ENCODE data around the gene SCAI. TPM values are rescaled to one million over a fixed set of nuclear protein-coding genes. Genes with fewer than 3 reads are reported as not detected.
"Not testable (repeated sequence)": the region's sequence is repeated elsewhere in the genome, so short reads cannot be mapped to it uniquely, and the experiment has no call there.

The SCAI gene
- polyA plus RNA-seq, 3 donors from 2014 or later, result 0.46 to 4.2 (median 1.4) TPM

GRCh38 chr9:125166762-125167161 lies 23.4 kb upstream of the SCAI start:
- Mint-ChIP-seq H3K36me3 (peaks cover 8 to 17% (median 15%) of the 10 kb centered on the region in 3 donors), H3K27me3 (ENCODE audit: low read depth in 3 of 3) (no peaks in the 10 kb centered on the region), H3K4me3 (no peak overlapping the region), H3K4me1 (peaks cover 10 to 31% of the 10 kb centered on the region in 2 donors), H3K27ac (no peak overlapping the region), H3K9me3 (no peaks in the 10 kb centered on the region)
- DNase-seq, result no peak

DNA sequence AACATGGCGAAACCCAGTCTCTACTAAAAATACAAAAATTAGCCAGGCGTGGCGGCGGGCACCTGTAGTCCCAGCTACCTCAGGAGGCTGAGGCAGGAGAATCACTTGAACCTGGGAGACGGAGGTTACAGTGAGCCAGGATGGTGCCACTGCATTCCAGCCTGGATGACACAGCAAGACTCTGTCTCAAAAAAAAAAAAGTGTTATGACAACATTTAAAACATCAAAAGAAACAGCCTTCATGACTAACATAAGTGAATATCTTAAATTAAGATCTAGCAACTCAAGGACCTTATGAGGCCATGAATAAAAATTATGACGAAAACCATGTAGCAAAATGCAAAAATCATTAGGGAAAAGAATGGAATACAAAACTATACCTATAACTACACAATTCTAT lies 19.6 kb upstream of the SCAI start:
- not testable (repeated sequence) for H3K4me3 Mint-ChIP-seq; H3K9me3 Mint-ChIP-seq; H3K27me3 Mint-ChIP-seq (ENCODE audit: low read depth in 3 of 3); DNase-seq; H3K36me3 Mint-ChIP-seq
- Mint-ChIP-seq H3K4me1 (peaks cover 5 to 20% of the 10 kb centered on the region in 2 donors), H3K27ac (peak overlapping the region in 1 of 6 donors; percentile 29)

- DNase-seq, result no peak
- peak overlapping the region in 3 of 6 donors; percentile 29 to 64 (median 46) for H3K27ac Mint-ChIP-seq
- H3K36me3 Mint-ChIP-seq, result peaks cover 0 to 5% (median 0%) of the 10 kb centered on the region in 3 donors
- peaks cover 5 to 19% of the 10 kb centered on the region in 2 donors for H3K4me1 Mint-ChIP-seq
- H3K27me3 Mint-ChIP-seq (ENCODE audit: low read depth in 3 of 3), result peaks cover 0 to 2% (median 0%) of the 10 kb centered on the region in 3 donors
- no peak overlapping the region for H3K4me3 Mint-ChIP-seq
- no peaks in the 10 kb centered on the region for H3K9me3 Mint-ChIP-seq
Measured at GRCh38 chr9:125161284-125161918, 18.1 kb upstream of the SCAI start.

GRCh38 chr9:125160750-125161149 lies 17.4 kb upstream of the SCAI start:
- Mint-ChIP-seq H3K4me3 (no peak overlapping the region), H3K27ac (peak overlapping the region in 3 of 6 donors; percentile 29 to 54 (median 46)), H3K36me3 (peaks cover 0 to 5% (median 0%) of the 10 kb centered on the region in 3 donors), H3K27me3 (ENCODE audit: low read depth in 3 of 3) (peaks cover 0 to 2% (median 0%) of the 10 kb centered on the region in 3 donors), H3K4me1 (peaks cover 5 to 19% of the 10 kb centered on the region in 2 donors), H3K9me3 (no peaks in the 10 kb centered on the region)
- DNase-seq, result no peak

GRCh38 chr9:125156551-125156950 lies 13.2 kb upstream of the SCAI start:
- peaks cover 8 to 10% (median 10%) of the 10 kb centered on the region in 3 donors for H3K36me3 Mint-ChIP-seq

GRCh38 chr9:125153712-125154367 lies 10.5 kb upstream of the SCAI start:
- Mint-ChIP-seq H3K9me3 (no peaks in the 10 kb centered on the region), H3K27me3 (ENCODE audit: low read depth in 3 of 3) (peaks cover 0 to 2% (median 0%) of the 10 kb centered on the region in 3 donors), H3K36me3 (peaks cover 10 to 24% (median 18%) of the 10 kb centered on the region in 3 donors), H3K4me3 (no peak overlapping the region), H3K27ac (no peak overlapping the region), H3K4me1 (no peaks in the 10 kb centered on the region)
- no peak for DNase-seq

More at GRCh38 chr9:125156551-125156950, 13.2 kb upstream of the SCAI start:
- Mint-ChIP-seq H3K27ac (no peak overlapping the region), H3K4me1 (peaks cover 5 to 14% of the 10 kb centered on the region in 2 donors), H3K27me3 (ENCODE audit: low read depth in 3 of 3) (peaks cover 0 to 2% (median 0%) of the 10 kb centered on the region in 3 donors), H3K9me3 (no peaks in the 10 kb centered on the region), H3K4me3 (no peak overlapping the region)
- DNase-seq, result no peak

DNA sequence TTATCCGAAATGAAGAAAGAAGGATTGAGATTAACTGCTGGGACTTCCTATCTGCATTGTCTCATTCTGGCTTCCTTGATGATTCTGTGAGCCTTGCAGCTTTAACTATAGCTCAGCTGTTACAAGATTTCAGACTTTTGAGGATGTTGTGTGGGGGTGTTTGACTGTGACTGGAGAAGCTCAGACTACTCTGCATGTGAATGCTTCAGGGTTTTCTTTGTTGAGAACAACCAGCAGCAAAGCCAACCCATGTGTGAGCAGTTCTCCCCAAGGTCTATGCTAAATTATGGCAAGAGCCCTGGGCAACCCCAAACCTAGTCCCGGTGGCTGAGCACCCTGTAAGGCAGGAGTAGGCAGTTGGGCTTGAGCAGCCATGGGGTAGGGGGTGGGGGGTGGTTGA lies 8.4 kb upstream of the SCAI start:
- DNase-seq, result no peak
- H3K27ac Mint-ChIP-seq, result peak overlapping the region in 1 of 6 donors; percentile 73

DNA sequence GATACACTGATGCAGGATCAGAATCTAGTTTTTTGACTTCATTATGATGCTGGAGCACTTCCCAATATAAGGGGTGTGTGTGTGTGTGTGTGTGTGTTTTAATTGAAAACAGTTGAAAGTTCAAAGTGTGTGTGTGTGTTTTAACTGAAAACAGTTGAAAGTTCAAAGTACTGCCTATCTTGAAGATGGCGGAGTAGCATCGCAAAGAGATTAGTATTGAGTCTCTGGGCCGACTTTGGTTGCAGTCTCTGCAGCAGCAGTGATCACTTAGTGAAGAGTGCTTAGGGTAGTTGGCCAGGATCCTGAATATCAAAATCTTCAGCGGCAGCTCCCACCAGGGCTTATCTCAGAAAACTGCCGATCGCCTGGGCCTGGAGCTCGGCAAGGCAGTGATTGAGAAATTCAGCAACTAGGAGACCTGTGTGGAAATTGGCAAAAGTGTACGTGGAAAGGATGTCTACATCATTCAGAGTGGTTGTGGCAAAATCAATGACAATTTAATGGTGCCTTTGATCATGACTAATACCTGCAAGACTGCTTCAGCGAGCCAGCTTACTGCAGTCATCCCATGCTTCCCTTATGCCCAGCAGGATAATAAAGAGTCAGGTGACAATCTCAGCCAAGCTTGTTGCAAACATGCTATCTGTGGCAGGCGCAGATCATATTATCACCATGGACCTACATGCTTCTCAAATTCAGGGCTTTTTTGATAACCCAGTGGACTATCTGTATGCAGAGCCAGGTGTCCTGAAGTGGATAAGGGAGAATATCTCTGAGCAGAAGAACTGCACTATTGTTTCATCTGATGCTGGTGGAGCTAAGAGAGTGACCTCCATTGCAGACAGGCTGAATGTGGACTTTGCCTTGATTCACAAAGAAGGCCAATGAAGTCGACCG lies 7.3 kb upstream of the SCAI start:
- no peaks in the 10 kb centered on the region for H3K4me1 Mint-ChIP-seq
- peak overlapping the region in 2 of 6 donors; percentile 4 to 34 for H3K27ac Mint-ChIP-seq
- peaks cover 4 to 24% (median 18%) of the 10 kb centered on the region in 3 donors for H3K36me3 Mint-ChIP-seq
- no peak overlapping the region for H3K4me3 Mint-ChIP-seq
- H3K27me3 Mint-ChIP-seq (ENCODE audit: low read depth in 3 of 3), result no peaks in the 10 kb centered on the region
- no peaks in the 10 kb centered on the region for H3K9me3 Mint-ChIP-seq
- DNase-seq, result no peak

More for the DNA sequence above, 8.4 kb upstream of the SCAI start:
- Mint-ChIP-seq H3K27me3 (ENCODE audit: low read depth in 3 of 3) (no peaks in the 10 kb centered on the region), H3K36me3 (peaks cover 4 to 24% (median 18%) of the 10 kb centered on the region in 3 donors), H3K9me3 (no peaks in the 10 kb centered on the region), H3K4me3 (no peak overlapping the region), H3K4me1 (no peaks in the 10 kb centered on the region)

- Mint-ChIP-seq H3K9me3 (no peaks in the 10 kb centered on the region), H3K4me1 (peaks cover 9 to 13% of the 10 kb centered on the region in 2 donors), H3K27ac (no peak overlapping the region), H3K36me3 (peaks cover 0 to 18% (median 12%) of the 10 kb centered on the region in 3 donors), H3K27me3 (ENCODE audit: low read depth in 3 of 3) (peaks cover 5 to 7% (median 7%) of the 10 kb centered on the region in 3 donors), H3K4me3 (no peak overlapping the region)
- DNase-seq, result no peak
Measured at GRCh38 chr9:125147401-125147951, 4.1 kb upstream of the SCAI start.

- H3K27me3 Mint-ChIP-seq (ENCODE audit: low read depth in 3 of 3), result peaks cover 5 to 9% (median 7%) of the 10 kb centered on the region in 3 donors
- no peak overlapping the region for H3K27ac Mint-ChIP-seq
- peaks cover 0 to 11% (median 8%) of the 10 kb centered on the region in 3 donors for H3K36me3 Mint-ChIP-seq
- no peak for DNase-seq
- peaks cover 14 to 25% of the 10 kb centered on the region in 2 donors for H3K4me1 Mint-ChIP-seq
- H3K9me3 Mint-ChIP-seq, result no peaks in the 10 kb centered on the region
- H3K4me3 Mint-ChIP-seq, result no peak overlapping the region
Measured at GRCh38 chr9:125146247-125146646, 2.9 kb upstream of the SCAI start.

DNA sequence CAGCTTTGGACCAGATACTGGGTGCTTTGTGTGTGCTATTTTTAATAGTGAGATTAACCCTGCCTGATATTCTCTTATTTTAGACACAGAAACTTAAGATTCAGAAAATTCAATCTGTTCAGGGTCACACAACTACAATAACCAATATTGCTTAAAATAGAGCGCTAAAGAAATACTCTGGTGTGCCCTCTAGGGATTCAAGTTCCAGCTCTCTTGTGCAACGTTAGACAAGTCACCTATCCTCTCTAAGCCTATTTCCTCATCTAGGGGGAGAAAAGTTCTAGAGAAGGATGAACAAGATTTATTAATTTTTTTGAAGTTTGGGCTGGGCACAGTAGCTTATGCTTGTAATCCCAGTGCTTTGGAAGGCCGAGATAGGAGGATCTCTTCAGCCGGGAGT lies 2.1 kb upstream of the SCAI start:
- H3K36me3 Mint-ChIP-seq, result peaks cover 0 to 3% (median 0%) of the 10 kb centered on the region in 3 donors
- no peaks in the 10 kb centered on the region for H3K9me3 Mint-ChIP-seq
- H3K27me3 Mint-ChIP-seq (ENCODE audit: low read depth in 3 of 3), result peaks cover 5 to 9% (median 7%) of the 10 kb centered on the region in 3 donors
- no peak overlapping the region for H3K4me3 Mint-ChIP-seq
- no peak for DNase-seq
- peaks cover 14 to 27% of the 10 kb centered on the region in 2 donors for H3K4me1 Mint-ChIP-seq
- H3K27ac Mint-ChIP-seq, result peak overlapping the region in 1 of 6 donors; percentile 19

DNA sequence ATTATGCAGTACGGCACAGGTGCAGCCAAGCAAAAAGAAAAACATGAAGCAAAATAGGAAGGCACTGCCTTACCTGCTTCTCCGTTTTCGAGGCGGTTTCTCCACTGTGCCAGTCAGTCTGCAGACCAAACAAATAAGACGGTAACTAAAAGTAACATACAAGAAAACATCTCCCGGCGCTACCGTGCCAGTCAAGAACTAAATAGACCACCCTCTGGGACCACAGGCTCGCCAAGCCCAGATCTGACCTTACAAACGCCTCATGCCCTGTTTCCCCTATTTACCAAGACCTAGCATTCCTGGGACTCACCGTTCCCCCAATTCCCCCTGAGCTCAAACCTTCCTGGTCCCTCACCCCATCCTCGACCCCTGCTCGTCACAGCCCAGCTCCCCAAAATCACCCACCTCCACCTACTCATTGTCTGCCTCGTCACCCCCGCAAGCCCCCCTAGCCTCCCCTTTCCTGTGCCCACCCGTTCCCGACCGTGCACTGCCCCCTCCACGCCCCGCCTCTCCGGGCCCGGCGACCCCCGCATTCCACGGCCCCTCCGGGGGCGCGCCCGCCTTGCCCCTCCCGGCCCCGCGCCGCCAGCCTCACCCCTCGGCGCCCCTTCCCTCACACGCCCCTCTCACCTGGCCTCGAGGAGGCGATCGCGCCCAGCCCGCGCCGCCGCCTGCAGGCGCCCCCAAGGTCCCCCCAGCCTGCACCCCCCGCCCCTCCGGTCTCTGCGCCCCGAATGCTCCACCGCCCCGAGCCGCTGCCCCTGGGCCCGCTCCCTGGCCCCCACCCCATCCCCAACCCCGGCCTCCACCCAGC lies 560 bp downstream of the SCAI start:
- H3K4me1 Mint-ChIP-seq, result peaks cover 14 to 35% of the 10 kb centered on the region in 2 donors
- H3K9me3 Mint-ChIP-seq, result no peaks in the 10 kb centered on the region
- H3K27me3 Mint-ChIP-seq (ENCODE audit: low read depth in 3 of 3), result peaks cover 5 to 9% (median 7%) of the 10 kb centered on the region in 3 donors
- DNase-seq, result peak in 1 of 3 donors; percentile 7
- peaks cover 0 to 6% (median 6%) of the 10 kb centered on the region in 3 donors for H3K36me3 Mint-ChIP-seq
- peak overlapping the region; percentile 73 to 96 (median 86) for H3K27ac Mint-ChIP-seq
- H3K4me3 Mint-ChIP-seq, result peak overlapping the region; percentile 90 to 98 (median 93)

All from immature natural killer cell (primary cell).